SHP77 treated with DMSO at 0.1 percent for 48 hours (cell line): ENCODE measurements around the gene B3GALT5.

ENCODE experiments used
- DNase-seq: peaks from one replicate; lab custom pipeline; 2025; lab: John Stamatoyannopoulos, UW

The B3GALT5 gene

GRCh38 chr21:39645331-39645730 lies 32.6 kb downstream of the B3GALT5 start:
- DNase-seq = no peak

DNA sequence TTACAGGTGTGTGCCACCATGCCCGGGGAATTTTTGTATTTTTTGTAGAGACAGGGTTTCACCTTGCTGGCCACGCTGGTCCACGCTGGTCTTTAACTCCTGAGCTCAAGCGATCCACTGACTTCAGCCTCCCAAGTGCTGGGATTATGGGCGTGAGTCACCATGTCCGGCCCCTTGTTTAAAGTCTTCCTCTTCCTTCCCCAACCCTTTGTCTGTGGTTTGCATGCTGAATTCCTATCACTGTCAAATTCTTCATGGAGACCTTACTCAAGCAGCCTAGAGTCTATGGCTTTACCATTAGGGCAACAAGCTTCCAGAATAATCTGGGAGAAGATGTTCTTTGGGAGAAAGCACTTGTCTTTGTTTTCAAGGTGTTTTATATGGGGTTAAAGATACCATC lies 34.7 kb downstream of the B3GALT5 start:
- DNase-seq = no peak

- no peak for DNase-seq
These were observed 36.1 kb downstream of the B3GALT5 start for GRCh38 chr21:39648879-39649278.

DNA sequence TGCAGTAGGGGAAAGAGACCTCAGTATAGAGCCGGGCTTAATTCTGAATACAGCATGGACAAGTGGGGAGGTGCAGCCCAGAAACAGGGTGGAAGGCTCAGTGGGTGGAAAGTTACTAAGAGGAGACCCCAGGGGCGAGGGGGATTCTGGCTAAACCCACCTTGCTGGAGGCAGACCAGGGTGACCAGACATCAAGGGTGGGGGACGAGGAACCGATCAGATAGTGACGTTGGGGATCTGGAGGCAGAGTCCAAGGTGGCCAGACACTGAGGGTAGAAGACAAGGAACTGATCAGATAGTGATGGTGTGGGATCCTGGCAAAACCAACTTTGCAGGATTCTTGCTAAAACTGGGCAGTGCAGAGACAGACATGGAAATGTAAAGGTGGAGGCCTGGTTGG lies 36.8 kb downstream of the B3GALT5 start:
- no peak for DNase-seq

GRCh38 chr21:39650306-39650705 lies 37.6 kb downstream of the B3GALT5 start:
- DNase-seq = no peak

DNA sequence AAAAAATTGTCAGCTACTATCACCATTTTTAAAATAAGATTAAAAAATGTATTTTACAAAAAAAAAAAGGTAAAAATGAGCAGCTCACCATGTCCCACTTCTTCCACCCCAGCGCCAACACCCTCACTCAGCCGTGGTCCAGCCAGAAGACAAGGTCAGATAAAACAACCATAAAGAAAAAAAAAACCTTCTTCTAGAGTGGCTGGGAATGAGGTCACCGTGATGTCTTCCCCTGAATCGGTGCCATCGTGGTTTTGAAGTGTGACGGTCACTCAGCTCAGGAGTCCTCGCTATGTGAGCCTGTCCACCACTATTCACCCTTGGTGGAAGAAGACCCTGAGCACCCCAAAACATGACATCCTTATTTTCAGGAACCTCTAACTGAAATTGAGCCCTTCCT lies 38.1 kb downstream of the B3GALT5 start:
- no peak for DNase-seq

DNA sequence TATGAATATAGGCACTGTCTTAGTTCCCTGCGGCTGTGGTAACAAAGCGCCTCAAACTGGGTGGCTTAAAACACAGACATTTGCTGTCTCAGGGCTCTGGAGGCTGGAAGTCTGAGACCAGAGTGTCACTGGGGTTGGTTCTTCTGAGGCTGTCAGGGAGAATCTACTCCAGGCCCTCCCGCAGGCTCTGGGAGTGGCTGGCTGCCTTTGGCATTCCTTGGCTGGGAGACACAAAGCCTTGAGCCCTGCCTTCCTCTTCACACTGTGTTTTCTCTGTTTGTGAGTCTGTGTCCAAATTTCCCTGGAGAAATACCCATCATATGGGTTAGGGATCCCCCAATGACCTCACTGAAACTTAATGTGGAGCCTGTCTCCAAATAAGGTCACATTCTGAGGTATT lies 38.5 kb downstream of the B3GALT5 start:
- no peak for DNase-seq

- DNase-seq = no peak
These were observed 42.2 kb downstream of the B3GALT5 start for GRCh38 chr21:39654951-39655350.

DNA sequence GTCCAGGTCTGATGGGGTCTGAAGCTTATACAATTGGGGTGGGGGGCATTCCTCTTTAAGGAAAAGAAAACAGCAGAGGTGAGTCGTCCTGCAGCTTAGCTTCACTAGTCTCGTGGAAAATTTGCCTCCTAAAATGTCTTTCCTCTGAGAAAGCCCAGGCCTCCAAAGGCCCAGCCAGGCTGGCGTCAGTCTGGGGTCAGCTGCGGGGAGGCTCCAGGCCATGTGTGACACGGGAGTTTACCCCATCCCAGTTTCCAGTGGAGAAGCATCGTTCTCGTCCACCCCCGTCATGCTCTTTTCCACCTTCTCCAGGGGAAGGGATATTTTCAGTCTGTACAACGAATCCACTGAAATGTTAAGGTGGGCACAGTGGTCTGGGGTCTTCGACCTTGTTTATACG lies 42.8 kb downstream of the B3GALT5 start:
- DNase-seq = no peak

GRCh38 chr21:39656209-39656608 lies 43.5 kb downstream of the B3GALT5 start:
- no peak for DNase-seq

- no peak for DNase-seq
These were observed 44.5 kb downstream of the B3GALT5 start for GRCh38 chr21:39657091-39657689.

DNA sequence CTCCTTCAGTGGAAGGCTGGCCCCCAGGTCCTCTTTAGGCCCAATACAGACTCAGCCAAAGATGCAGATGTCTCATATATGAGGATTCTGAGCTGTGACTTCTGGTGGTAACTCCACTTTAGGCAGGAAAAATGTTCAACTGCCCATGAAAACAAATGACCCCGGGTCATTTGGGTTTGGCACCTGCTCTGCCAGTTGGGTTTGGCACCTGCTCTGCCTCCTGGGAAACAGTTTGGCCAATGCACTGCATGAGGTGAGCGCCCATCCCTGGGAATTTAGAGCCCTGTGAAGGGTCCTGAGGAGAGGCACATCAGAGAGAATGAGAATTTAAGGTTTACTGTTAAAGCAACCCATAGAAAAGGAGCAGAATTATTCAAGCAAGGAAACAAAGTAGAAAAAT lies 45.3 kb downstream of the B3GALT5 start:
- DNase-seq = no peak

DNA sequence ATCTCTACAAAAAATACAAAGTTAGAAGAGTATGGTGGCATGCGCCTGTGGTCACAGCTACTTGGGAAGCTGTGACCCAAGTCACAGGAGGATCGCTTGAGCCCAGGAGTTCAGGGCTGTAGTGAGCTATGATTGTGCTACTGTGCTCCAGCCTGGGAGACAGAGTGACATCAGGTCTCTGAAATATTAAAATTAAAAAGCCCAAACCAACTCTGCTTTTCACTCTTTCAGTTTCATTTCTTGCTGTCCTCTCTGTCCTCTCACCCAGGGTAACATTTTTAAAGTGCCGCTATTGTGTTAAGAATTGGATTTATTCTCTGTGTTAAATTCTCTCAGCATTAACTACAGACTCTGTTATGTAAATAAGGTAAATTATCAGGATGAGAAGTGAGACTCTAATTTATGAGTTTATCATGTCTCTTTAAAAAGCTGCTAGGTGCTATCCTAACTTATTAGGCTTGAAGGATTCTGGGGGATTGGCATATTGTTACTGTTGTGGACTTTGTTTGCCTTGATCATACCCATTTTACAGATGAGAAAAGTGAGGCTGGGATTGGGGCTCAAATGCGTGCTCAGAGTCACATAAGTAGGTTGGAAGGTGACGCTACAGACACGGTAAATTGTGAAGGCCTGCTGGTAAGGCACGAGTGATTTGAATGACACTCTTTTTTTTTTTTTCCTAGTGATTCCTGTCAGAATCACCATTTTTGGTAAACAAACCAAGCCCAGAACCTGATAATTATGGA lies 46.5 kb downstream of the B3GALT5 start:
- no peak for DNase-seq

GRCh38 chr21:39660191-39660980 lies 47.6 kb downstream of the B3GALT5 start:
- DNase-seq = peak; percentile 21

- DNase-seq = no peak
These were observed 48.4 kb downstream of the B3GALT5 start for GRCh38 chr21:39661121-39661520.

DNA sequence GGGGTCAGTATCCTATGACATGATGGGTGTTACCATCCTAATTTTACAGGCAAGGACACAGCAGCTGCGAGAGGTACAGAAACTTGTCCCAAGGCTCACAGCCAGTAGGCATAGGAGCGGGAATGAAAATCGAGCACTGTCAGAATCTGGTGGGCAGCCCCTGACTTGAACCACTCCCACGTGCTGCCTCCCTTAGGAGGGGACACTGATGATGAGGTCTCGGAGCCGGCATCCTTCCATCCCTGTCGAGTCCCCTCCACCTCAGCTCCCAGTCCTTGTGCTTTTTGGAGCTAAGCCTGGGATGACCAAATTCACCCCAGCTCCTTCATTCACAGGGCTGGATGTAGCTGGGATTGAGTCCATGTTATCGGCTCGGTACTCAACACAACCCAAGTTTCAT lies 49.0 kb downstream of the B3GALT5 start:
- DNase-seq = no peak

DNA sequence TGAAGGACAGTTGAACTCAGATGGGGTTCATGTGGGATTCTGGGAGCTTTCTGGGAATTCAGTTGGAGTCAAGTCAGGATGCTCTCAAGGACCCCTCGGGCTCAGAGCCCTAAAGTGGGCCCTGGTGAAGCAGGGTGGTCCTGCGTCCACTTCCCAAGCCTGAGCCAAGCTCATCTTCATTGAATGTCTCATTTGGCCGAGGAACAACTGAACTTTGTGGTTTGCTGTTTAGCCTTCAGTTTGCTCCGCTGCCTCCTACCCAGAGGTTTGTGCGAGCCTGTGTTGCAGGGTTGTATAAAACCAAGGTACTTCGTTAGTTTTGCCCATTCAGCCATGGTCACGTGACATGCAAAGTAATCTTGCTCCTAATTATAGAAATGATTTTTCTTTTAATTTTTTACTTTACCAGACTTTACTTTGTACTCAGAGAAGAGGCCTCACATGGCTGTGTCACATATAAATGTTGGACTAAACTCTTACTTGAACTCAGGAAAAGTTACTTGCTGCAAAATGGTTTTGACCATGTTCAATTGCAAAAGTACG lies 49.7 kb downstream of the B3GALT5 start:
- DNase-seq = no peak

DNA sequence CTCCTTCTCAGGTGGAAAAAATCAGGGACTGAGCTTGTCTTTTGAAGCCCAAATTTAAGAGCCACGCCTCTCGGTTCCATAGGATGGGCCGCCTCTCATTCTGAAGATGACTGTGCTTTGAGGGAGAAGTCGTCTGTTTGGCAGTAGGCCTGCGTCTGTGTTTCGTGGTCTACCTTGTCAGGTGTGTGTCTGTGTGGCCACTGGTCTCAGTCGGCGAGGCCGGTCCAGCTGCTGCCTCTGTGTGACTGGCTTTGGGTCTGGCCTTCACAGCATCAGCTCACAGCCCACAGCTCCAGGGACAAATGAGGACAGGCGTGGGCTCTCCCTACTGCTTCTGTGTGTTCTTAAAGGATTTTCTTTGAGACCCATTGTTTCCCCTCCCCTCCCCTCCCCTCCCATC lies 50.3 kb downstream of the B3GALT5 start:
- DNase-seq = no peak

DNA sequence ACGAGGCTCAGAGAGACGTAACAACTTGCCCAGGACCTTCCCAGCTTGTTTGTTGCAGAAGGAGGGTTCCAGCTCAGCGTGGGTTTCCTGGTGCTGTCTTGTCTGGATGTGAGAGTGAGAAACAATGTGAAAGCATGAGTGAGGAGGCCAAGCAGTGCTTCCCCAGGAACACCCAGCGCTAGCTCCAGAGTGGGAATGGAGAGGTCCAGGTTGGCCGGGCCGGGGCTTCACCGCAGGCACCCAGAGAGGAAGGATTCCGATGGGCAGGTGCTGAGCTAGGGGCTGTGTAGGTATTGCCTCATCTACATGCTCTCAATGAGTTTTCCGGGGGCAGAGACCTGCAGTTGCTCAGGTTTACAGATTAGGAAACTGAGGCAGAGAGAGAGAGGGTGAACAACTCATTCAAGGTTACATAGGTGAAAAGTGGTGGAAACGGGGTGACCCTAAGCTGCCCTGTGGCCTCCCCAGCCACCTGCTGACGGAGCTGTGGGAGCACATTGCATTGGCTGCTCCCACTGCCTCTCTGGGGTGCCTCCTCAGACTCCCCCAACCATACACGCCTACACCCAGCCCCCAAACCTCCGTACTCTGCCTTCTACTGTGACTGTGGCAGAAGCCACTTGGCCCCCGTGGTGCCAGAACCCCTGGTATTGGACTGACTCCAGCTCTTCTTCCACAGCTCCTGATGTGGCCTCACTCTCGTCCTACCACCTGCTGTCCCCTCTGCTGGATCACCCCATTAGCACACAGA lies 51.2 kb downstream of the B3GALT5 start:
- no peak for DNase-seq

DNA sequence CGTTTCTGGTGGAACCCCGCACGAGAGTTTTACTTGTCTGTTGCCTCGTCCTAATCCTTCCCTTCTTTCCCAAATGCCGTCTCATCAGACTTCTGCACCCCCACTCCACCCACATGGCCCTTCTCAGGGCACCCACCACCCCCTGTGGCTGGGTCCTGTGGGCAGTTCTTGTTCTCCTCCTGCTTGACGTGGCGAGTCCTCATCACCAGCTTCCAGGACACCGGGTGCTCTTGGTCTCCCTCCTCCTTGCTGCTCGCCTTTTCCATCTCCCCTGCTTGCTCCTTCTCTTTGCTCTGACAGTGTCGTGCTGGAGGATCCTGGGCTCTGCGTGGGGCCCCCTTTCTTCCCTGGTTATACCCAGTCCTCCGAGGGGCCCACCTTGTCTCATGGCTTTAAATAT lies 51.8 kb downstream of the B3GALT5 start:
- DNase-seq = no peak

DNA sequence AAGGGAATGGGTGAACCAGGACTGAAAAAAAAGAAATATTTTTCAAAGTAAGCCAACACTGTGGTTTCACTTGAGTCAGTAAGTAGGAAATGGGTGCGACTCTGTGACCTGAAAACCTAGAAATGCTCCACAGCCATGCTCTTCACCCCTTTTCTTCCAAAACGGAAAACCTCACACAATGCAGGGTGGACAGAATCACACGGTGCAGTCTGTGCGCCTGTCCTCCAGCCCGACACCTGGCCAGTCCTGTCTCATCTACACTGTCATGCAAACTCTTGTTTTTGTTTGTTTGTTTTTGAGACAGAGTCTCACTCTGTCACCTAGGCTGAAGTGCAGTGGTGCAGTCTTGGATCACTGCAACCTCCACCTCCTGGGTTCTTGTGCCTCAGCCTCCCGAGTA lies 53.3 kb downstream of the B3GALT5 start:
- DNase-seq = no peak

DNA sequence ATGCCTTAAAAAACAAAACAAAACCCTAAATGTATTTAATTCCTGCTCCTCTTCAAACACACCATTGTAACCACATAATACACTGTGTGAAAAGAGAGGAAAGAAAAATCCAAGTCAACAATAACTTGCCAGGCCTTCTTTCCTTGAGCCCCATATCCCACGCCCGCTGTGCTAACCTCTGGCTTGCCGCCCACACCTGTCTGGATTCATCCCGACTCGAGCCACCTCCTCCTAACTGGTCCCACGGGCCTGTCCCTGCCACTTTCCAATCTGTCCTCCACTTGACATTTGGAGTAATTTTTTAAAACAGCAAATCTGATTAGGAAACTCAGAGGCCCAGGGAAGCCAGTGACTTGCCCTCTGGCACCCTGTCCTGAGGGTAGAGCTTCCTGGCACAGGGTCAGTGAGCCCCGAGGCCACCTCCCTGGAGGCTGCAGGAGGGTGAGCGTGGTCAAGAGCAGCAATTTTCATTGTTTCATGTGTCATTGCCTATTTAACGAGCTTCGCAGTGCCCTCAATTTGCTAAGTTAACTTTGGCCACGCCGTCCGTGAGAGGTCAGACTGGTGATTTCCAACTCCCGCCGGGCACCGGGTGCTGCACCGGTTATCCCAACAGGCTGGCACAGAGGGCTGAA lies 54.1 kb downstream of the B3GALT5 start:
- no peak for DNase-seq
